Measurements from ENCODE around the gene NXN.
"Not testable (repeated sequence)": the region's sequence is repeated elsewhere in the genome, so short reads cannot be mapped to it uniquely, and the experiment has no call there.

The NXN gene

DNA sequence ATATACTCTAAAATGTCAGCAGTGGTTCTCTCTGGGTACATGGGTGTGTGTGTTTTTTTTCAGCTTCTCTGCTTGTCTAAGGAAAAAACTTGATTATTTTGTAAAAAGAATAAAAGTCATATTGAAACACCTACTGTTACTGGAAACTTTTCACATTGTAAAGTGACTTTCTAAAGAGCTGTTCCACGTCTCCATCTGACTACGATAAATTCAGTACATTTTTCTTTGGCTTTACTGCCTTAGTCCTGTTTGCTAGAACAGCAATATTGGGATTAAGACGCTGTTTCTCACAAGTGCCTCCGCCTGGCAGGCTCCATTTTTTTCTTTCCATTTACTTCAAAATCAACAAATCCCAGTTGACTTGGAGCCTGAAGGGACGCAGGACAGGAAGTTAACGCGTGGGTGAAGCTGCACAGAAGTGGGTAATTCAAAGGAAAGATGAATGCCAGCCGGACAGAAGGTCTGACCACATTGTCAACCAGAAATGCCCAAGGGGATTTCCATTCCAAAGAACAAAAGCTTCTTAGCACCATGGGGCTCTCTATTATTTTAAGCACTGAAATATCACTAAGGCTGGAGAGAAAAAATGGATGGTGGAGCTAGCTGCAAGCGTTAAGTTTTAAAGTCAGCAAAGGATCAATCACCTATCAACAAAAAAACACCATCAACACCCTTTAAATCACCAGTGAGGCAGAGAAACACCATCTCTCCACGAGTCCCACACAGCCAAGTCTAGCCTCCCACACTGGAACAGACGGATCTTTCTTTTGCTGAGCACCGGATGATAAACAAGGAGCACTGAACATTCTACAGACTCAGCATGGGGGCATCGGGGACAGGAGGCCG lies 205.9 kb downstream of the NXN start:
- DNase-seq (ENCODE audit: low read depth in 2 of 2): no peak

DNA sequence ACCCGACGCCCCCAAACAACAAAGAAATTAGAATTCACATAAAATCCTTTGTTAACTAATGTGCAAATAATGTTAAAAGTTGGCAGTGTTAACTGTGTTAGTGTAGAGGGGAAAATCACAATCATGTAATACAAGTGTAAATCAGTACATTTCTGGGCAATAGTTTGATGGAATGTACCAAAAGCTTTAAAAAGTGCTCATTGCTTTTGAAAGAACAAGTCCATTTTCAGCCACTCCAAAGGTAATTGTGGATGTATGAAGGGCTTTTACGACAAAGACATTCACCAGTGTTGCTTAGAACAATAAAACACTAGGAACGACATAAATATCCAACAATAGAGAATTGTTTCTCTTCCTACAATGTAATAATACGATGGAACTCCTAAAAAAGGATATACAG lies 206.6 kb downstream of the NXN start:
- no peak for DNase-seq (ENCODE audit: low read depth in 2 of 2)

DNA sequence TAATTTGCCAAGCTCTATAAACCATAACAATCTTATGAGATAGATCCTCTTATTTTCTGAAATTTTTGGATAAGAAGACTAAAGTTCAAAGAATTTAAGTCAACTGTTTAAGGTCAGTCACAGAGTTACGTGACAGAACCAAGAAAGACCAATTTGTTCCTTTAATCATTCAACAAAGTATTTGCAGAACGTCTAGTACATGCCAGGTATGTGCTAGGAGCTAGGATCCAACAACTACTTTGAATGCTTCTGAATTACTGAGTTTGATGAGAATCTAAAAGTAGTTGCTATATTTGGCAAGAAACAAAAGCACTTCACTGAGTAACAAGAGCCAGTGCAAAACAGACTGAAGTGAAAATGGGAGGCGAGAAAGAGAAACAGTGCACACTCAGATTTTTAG lies 212.5 kb downstream of the NXN start:
- DNase-seq (ENCODE audit: low read depth in 2 of 2): no peak

DNA sequence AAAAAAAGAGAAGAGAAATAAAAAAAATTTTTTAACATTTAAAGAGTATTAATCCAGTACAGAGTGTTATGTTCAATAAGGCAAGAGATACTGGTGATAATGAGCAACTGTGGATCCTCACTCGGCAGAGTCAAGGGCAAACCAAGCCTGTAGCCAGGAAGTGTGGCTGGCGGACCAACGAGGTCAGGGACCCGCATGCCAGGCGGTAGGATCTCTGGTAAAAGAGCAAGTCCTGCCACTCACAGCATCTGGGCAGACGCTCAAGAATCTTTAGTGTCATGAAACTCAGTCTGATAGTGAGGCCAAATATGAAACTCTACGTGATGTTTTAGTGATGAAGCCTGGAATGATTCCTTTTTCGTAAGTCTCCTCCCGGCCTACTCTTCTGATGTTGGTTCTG lies 219.2 kb downstream of the NXN start:
- no peak for DNase-seq (ENCODE audit: low read depth in 2 of 2)

DNA sequence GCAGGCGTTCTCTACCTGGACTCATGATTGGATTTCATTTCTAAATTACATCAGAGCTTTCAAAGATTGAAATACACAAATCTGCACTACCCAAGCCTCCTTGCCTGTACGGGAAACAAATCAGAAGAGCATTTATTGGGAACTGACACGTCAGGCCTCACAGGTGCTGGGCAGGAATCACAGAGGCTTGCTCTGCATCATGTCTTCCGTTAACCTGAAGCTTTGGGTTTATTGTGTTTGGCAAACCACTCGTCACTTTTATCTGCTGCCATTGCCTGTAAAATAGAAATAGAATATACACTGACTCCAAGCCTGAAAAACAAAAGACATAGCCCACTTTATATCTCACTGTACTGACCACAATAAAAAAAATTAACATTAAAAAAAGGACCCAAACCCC lies 219.6 kb downstream of the NXN start:
- DNase-seq (ENCODE audit: low read depth in 2 of 2): no peak

DNA sequence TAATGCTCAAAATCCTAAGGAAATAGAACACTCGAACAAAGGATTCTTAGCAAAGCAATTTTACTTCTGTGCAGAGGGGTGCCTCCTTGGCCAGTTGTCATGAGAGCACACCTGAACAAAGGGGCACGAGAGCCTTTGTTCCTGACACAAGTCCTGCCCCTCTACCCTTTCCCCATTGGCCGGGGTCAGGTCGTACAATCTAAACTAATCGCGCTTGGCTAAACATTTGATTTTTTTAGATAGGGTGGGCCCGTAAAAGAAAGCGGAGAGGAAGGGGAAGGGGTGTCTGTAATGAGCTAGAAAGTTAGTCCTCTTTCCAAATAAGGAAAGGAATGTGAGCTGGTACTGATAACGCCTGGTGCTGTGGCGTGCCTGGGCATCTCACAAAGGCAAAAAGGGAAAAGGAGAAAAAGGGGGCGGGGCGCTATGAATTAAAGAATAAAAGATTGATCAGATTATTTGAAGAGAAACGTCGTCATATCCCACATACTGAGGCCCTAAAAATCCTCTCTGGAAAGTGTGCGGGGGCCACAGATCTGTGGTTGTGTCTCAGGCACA lies 223.5 kb downstream of the NXN start:
- not testable (repeated sequence) for DNase-seq (ENCODE audit: low read depth in 2 of 2)

DNA sequence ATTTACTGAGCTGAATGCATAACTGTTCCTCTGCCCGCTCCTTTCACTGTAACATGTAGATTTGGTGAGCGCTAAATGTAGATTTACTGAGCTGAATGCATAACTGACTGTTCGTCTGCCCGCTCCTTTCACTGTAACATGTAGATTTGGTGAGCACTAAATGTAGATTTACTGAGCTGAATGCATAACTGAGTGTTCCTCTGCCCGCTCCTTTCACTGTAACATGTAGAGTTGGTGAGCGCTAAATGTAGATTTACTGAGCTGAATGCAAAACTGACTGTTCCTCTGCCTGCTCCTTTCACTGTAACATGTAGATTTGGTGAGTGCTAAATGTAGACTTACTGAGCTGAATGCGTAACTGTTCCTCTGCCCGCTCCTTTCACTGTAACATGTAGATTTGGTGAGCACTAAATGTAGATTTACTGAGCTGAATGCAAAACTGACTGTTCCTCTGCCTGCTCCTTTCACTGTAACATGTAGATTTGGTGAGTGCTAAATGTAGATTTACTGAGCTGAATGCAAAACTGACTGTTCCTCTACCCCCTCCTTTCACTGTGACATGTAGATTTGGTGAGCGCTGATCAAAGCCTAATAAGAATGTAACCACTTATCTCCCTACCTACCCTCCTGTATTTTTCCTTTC lies 224.1 kb downstream of the NXN start:
- not testable (repeated sequence) for DNase-seq (ENCODE audit: low read depth in 2 of 2)

DNA sequence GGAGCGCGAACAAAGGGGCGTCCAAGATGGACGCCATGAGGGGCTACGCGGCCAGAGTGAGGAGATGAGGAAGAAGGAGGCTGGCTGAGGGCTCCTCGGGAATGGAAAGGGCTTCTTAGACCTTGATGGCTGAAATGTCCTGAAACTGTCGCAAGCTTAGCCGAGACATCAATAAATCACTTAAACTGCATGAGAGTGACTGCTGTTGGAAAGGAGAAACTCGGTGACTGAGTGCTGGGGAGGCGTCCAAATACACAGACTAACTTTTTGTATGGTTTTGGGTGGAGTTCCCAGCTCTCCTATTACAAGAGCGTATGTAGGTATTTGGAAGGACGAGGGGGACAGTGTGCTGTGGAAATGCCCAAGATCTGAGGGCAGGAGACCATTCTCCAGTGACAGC lies 226.2 kb downstream of the NXN start:
- DNase-seq (ENCODE audit: low read depth in 2 of 2): no peak

DNA sequence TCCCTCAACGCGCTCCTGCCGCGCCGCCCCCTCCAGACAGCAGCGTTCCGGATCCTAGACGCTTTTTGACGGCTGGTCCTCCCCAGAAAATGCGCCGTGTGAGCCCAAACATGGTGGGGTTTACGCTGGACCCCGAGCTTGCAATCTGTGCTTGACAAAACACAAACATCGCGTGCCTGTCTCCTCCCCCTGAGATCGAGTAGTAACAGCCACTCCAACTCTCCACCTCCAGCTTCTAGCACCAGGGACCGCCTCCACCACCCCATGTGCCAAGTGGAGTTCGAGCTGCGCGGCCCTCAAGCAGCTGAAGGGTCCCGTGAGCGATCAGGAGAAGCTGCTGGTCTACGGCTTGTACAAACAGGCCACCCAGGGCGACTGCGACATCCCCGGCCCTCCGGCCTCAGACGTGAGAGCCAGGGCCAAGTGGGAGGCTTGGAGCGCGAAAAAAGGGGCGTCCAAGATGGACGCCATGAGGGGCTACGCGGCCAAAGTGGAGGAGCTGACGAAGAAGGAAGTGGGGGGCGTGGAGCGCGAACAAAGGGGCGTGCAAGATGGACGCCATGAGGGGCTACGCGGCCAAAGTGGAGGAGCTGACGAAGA lies 226.9 kb downstream of the NXN start:
- DNase-seq (ENCODE audit: low read depth in 2 of 2): peak in 1 of 2 donors; percentile 19

DNA sequence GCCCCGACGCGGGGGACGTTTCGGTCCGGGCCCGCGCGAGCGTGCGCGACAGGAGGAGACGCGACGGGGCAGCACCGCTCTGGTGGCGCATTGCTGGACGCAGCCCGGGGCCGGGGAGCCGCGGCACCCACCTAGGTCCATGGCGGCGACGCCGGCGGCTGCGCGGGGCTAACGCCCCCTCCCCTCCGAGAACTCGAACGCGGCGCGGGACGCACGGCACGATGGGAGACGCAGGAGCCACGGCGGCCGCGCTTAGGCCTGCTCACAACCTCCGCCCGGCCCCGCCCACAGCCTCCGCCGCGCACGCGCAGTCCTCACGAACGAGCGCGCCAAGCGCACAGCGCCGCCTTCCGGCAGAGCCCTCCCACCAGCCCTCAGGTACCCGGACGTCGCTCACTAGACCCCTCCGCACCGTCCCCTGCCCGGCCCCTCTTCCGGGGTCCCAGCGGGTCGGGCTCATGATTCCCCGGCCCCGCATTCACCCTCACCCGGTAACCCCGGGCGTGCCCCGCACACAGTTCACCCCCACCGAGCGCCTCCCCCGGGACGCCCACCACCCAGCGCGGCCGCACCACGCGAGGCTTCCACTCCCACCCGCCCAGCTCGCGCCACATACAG lies 227.5 kb downstream of the NXN start, which contains the start of gene GEMIN4:
TSS of gene GEMIN4 (minus strand) at position 263 of the 618 bp plus-strand sequence. CDS start at position 141, 122 bp downstream.
- peak; percentile 98 to 99 for DNase-seq (ENCODE audit: low read depth in 2 of 2)

DNA sequence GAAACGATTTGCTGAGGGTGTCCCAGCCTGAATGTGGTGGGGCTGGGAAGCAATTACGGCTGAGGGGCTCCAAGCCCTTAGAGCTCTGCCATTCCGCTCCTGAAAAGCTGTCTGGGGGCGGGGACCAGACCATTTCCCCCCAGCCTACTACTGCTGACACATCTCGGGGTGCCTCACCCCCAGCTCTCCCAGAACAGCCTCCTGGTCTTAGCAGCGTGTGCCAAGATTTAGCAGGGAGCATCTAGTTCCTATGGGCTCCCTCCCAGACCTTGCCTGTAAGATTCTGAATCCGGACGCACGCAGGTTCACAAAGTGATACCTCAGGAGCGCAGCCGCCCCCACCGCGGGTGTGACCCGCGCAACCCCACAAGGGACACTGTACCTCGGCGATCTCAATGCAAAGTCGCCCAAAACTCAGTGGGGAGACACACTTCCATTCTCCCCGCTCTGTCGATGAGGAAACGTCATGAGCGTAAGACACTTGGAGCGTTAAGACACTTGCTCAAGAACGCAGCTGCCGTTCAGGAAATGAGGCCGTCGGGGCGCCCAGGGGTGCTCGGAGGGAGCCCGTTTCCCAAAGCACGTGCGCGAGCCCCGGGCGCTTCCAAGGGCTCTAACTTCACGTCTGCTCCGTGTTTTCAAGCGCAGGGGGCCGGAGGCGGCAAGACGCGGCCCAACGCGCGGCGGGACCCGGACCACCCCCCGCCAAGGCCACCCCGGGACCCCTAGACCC lies 228.1 kb downstream of the NXN start:
- peak; percentile 10 to 15 for DNase-seq (ENCODE audit: low read depth in 2 of 2)

DNA sequence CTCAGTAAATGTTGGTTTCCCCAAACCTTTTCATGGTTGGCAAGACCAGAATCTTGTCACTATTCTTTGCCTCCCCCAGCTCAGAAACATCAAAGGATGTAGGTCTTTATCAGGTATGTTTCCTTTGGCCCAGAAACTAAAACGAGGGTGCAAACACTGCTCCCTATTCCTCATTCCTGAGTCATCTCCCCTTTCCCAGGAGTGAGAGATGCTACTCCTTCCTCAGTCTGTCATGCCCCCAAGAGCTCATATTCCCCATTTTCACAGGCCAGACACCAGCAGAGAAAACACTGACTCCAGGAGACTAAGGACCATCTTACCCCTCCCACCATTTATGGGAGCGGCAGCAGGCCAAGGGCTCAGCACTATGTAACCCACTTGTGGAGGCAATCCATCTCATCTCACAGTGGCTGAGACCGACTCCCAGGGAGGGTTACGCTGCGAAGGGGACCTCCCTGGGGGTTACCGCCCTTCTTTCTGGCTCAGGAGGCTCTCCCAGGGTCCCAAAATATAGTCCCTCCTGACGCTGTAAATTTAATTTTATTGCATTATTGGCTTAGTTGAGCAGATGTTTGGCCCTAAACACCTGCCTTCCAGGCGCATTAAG lies 229.0 kb downstream of the NXN start:
- no peak for DNase-seq (ENCODE audit: low read depth in 2 of 2)

DNA sequence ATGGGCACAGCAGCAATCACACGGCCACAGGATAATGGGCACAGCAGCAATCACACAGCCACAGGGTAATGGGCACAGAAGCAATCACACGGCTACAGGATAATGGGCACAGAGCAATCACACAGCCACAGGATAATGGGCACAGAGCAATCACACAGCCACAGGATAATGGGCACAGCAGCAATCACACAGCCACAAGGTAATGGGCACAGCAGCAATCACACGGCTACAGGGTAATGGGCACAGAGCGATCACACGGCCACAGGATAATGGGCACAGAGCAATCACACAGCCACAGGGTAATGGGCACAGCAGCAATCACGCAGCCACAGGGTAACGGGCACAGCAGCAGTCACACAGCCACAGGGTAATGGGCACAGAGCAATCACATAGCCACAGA lies 230.2 kb downstream of the NXN start:
- not testable (repeated sequence) for DNase-seq (ENCODE audit: low read depth in 2 of 2)

Data from activated CD4-positive, alpha-beta T cell treated with anti-CD3 and anti-CD28 coated beads for 24 hours (primary cell).